Measurements from ENCODE around the gene PAQR9. TPM values are rescaled to one million over a fixed set of nuclear protein-coding genes. Genes with fewer than 3 reads are reported as not detected.

Gene PAQR9
- total and polyA plus RNA-seq, 2 of the 13 experiments (the other 11 are each of a cell fraction or from before 2014, with no cell fraction given), result 3.7 to 10.3 TPM

- no peak for TF ChIP-seq E2F5 (CRISPR knock-in tag; conservative IDR thresholded peaks at IDR 0.05)
- no peak for TF ChIP-seq ZNF552 (CRISPR knock-in tag; IDR thresholded peaks at IDR 0.05; ENCODE audit: borderline replicate concordance)
- peak; percentile 96 for TF ChIP-seq ZNF280B (CRISPR knock-in tag; IDR thresholded peaks at IDR 0.05; ENCODE audit: borderline replicate concordance)
- no peak for TF ChIP-seq MIER3 (CRISPR knock-in tag; IDR thresholded peaks at IDR 0.05; ENCODE audit: borderline replicate concordance)
- no peak for TF ChIP-seq MLLT10 (CRISPR knock-in tag; IDR thresholded peaks at IDR 0.05)
- TF ChIP-seq ZBTB21 (CRISPR knock-in tag; IDR thresholded peaks at IDR 0.05), result no peak
- TF ChIP-seq CENPT (CRISPR knock-in tag; IDR thresholded peaks at IDR 0.05; ENCODE audit: low read depth), result no peak
- no peak for TF ChIP-seq DMTF1 (CRISPR knock-in tag; IDR thresholded peaks at IDR 0.05)
- no peak for TF ChIP-seq NFYC (CRISPR knock-in tag; IDR thresholded peaks at IDR 0.05)
- no peak for TF ChIP-seq HINFP (CRISPR knock-in tag; IDR thresholded peaks at IDR 0.05; ENCODE audit: low read depth)
- peak; percentile 69; the same call in 1 of the 2 replicates for TF ChIP-seq CSRNP1 (CRISPR knock-in tag; IDR thresholded peaks at IDR 0.05)
- TF ChIP-seq PTBP1 (IDR thresholded peaks at IDR 0.05; ENCODE audit: low read depth, low read length, poor library complexity, severe bottlenecking), result no peak
- TF ChIP-seq ZMYM4 (CRISPR knock-in tag; IDR thresholded peaks at IDR 0.05), result peak; percentile 52
- no peak; the same call in 1 of the 2 replicates for TF ChIP-seq KDM4B (CRISPR knock-in tag; IDR thresholded peaks at IDR 0.05)
- no peak; the same call in 1 of the 2 replicates for TF ChIP-seq ZSCAN22 (CRISPR knock-in tag; IDR thresholded peaks at IDR 0.05)
- no peak for TF ChIP-seq SOX13 (IDR thresholded peaks at IDR 0.05)
- no peak for TF ChIP-seq SOX13 (CRISPR knock-in tag; conservative IDR thresholded peaks at IDR 0.05 in 1 of 2, IDR thresholded peaks at IDR 0.05 in 1 of 2)
- peak; percentile 96 for TF ChIP-seq ARHGAP35 (CRISPR knock-in tag; IDR thresholded peaks at IDR 0.05; ENCODE audit: borderline replicate concordance)
- no peak for TF ChIP-seq ZNF75D (CRISPR knock-in tag; IDR thresholded peaks at IDR 0.05; ENCODE audit: borderline replicate concordance)
- no peak for TF ChIP-seq ZNF549 (CRISPR knock-in tag; IDR thresholded peaks at IDR 0.05)
- no peak for TF ChIP-seq ZNF567 (CRISPR knock-in tag; IDR thresholded peaks at IDR 0.05; ENCODE audit: borderline replicate concordance)
- TF ChIP-seq MBNL3 (CRISPR knock-in tag; conservative IDR thresholded peaks at IDR 0.05), result no peak
These were observed 797 bp downstream of the PAQR9 start (continued) for GRCh38 chr3:142962520-142963233.
